IPS DF 6.9 (cell line): ENCODE results near the gene PIP5K1B.

ENCODE experiments used
- DNase-seq: peaks from one replicate; pipeline ENCODE4 v3.0.0-alpha.2; 2013; ENCODE audit warnings: low read depth, low spot score
- H3K27ac ChIP-seq: one replicate; pipeline ENCODE4 v1.5.1; 2013; ENCODE audit warnings: low read length, control low read depth
- H3K27me3 ChIP-seq: 2 replicates; pipeline ENCODE4 v1.6.1; 2013; ENCODE audit warnings: mild to moderate bottlenecking, low read length; ENCODE audit not compliant: control insufficient read depth, insufficient read depth
- H3K36me3 ChIP-seq: 2 replicates; pipeline ENCODE4 v1.6.1; 2013; ENCODE audit warnings: low read length; ENCODE audit not compliant: control insufficient read depth, insufficient read depth
- H3K4me1 ChIP-seq: 2 replicates; pipeline ENCODE4 v1.6.1; 2013; ENCODE audit warnings: low read length; ENCODE audit not compliant: control insufficient read depth, insufficient read depth
- H3K4me3 ChIP-seq: 2 replicates; pipeline ENCODE4 v1.5.1; 2013; ENCODE audit warnings: mild to moderate bottlenecking, low read length
- H3K9me3 ChIP-seq: 2 replicates; pipeline ENCODE4 v1.6.1; 2013; ENCODE audit warnings: low read length, inconsistent platforms; ENCODE audit not compliant: control insufficient read depth, insufficient read depth
- WGBS: extraction: QIAGEN DNeasy Blood & Tissue Kit; methylation state at CpG from one replicate; pipeline ENCODE4 v1.1.7; 2013; ENCODE audit warnings: mixed read lengths, missing lambda C conversion rate; ENCODE audit not compliant: insufficient read length, insufficient coverage; 5-methylcytosine and 5-hydroxymethylcytosine counted together

The PIP5K1B gene

DNA sequence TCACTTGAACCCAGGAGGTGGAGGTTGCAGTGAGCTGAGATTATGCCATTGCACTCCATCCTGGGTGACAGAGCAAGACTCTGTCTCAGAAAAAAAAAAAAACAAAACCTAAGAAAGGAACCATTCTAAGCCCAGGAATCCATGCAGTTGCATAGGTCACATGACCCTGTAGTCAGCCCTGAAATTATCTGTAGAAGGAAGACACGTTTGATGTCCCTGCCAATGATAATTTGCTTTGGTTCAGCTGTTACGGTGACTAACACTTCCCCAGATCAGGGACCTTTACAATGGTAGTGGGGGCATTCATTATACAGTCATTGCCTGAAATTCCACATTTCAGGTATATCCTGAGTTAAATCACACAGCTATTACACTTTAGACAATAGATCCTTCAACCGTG is 258.4 kb downstream of the PIP5K1B start:
- no peak overlapping the region for H3K27ac ChIP-seq
- no peaks in the 10 kb centered on the region for H3K36me3 ChIP-seq
- no peaks in the 10 kb centered on the region for H3K9me3 ChIP-seq
- no CpG with 5 or more reads among the region's 3 CpGs for WGBS
- H3K4me1 ChIP-seq: no peaks in the 10 kb centered on the region
- H3K4me3 ChIP-seq: no peak overlapping the region
- no peaks in the 10 kb centered on the region; the same call in 1 of the 2 replicates for H3K27me3 ChIP-seq
- DNase-seq: no peak

DNA sequence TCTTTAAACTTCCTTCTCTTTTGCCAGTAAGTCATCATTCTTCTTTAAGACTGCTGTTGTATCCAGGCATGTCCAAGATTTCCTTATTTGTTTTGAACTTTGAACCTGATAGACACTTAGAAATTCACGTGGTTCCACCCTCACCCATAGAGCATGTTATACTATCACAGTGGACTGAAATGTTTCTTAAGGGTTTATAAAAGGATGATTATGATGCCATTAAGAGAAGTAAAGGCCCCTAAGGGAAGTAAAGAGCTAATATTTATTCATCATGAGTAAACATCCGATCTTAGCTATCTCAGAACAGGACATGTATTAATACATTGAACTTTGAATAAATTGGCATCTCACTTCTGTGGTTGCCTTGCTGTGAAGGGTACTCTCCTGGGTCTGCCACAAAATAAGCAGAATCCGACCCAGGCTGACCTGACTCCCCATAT is 259.1 kb downstream of the PIP5K1B start:
- DNase-seq: no peak
- no peak overlapping the region for H3K27ac ChIP-seq
- no CpG with 5 or more reads among the region's 3 CpGs for WGBS
- no peak overlapping the region for H3K4me3 ChIP-seq
- H3K4me1 ChIP-seq: no peaks in the 10 kb centered on the region
- no peaks in the 10 kb centered on the region for H3K36me3 ChIP-seq
- no peaks in the 10 kb centered on the region; the same call in 1 of the 2 replicates for H3K27me3 ChIP-seq
- H3K9me3 ChIP-seq: no peaks in the 10 kb centered on the region

DNA sequence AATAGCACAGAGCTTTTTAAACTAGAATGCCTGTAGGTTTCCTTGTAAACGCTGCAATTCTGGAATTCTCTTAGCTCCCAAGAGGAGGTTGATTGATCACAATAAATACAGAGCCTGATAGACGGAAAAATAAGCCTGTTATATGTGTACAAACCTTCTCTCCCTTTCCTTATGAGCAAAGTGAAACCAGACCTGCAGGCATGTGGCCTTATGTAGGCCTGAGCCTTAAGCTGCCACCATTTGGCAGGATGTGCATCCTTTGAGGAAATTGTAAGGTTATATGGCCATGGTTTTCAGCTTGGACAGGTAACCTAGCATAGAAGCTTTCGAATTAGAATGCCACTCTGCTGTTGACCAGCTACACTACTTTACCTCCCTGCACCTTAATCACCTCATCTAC is 259.7 kb downstream of the PIP5K1B start:
- WGBS: no CpG with 5 or more reads among the region's 3 CpGs
- Histone ChIP-seq H3K4me1 (no peaks in the 10 kb centered on the region), H3K27me3 (no peaks in the 10 kb centered on the region; the same call in 1 of the 2 replicates), H3K4me3 (no peak overlapping the region), H3K36me3 (no peaks in the 10 kb centered on the region), H3K9me3 (no peaks in the 10 kb centered on the region), H3K27ac (no peak overlapping the region)
- DNase-seq: no peak

GRCh38 chr9:68966496-68966944 is 261.5 kb downstream of the PIP5K1B start:
- no CpG with 5 or more reads among the region's 1 CpG for WGBS
- no peaks in the 10 kb centered on the region for H3K4me1 ChIP-seq
- no peaks in the 10 kb centered on the region for H3K36me3 ChIP-seq
- H3K27me3 ChIP-seq: no peaks in the 10 kb centered on the region; the same call in 1 of the 2 replicates
- H3K4me3 ChIP-seq: no peak overlapping the region
- H3K9me3 ChIP-seq: no peaks in the 10 kb centered on the region
- DNase-seq: no peak
- no peak overlapping the region for H3K27ac ChIP-seq

DNA sequence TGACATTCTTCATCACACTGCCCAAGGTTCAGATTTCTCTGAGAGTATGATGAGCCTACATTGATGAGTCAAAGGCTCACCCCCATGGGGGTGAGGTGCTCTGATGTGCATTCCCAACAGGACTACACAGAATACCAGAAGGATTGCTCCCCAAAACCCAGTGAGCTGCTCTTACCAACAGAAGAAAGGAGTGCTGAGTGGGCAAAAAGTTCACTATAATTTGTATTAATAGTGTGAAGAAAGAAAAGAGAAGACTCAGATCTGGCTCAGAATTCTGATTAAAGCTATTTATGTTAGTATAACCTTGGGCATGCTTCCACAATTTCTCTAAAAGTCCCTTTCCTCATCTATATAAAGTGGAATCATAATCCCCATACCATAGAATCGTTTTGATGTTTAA is 262.8 kb downstream of the PIP5K1B start:
- no CpG with 5 or more reads among the region's 1 CpG for WGBS
- Histone ChIP-seq H3K4me1 (no peaks in the 10 kb centered on the region), H3K9me3 (no peaks in the 10 kb centered on the region), H3K27ac (no peak overlapping the region), H3K4me3 (no peak overlapping the region), H3K27me3 (no peaks in the 10 kb centered on the region), H3K36me3 (no peaks in the 10 kb centered on the region)
- DNase-seq: no peak

DNA sequence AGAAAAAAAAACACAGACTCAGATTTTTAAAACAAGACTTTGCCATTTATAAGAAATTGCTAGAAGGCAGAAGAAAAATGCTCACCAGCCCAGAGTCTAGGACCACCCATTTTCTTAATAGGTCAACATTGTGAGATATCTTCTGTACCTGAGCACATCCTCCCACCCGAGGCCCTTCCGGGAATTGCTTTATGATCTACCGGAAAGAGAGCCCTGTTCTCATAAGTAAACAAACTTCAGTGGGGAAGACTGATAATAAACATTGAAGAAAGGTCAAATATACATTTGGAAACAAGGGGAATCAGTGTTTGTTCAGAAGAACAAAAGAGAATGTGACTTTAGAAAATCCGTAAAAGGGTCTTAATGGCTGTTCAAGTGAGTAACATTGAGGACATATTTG is 264.5 kb downstream of the PIP5K1B start:
- no peak overlapping the region for H3K4me3 ChIP-seq
- H3K27me3 ChIP-seq: no peaks in the 10 kb centered on the region
- H3K9me3 ChIP-seq: no peaks in the 10 kb centered on the region
- H3K4me1 ChIP-seq: no peaks in the 10 kb centered on the region; the same call in 1 of the 2 replicates
- no peaks in the 10 kb centered on the region for H3K36me3 ChIP-seq
- DNase-seq: no peak
- WGBS: no CpG with 5 or more reads among the region's 4 CpGs
- H3K27ac ChIP-seq: no peak overlapping the region

DNA sequence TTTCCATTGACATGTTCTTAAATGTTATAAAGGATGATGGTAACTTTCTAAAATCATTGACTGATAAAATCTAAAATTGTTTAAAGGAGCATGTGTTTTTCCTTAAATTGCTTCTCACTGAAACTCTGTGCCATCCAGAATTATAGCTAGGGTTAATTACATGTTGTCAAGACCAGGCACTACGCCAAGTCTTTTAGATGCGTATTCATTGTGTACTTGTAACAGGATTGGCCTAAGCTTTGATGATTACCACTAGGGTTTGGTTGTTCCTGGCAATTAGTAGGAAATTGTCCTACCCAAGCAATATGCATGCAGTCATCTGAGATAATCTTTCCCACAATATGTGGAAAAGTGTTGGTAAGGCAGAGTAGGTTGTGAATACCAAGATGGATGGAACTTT is 265.1 kb downstream of the PIP5K1B start:
- Histone ChIP-seq H3K27me3 (no peaks in the 10 kb centered on the region), H3K36me3 (no peaks in the 10 kb centered on the region), H3K4me1 (no peaks in the 10 kb centered on the region; the same call in 1 of the 2 replicates), H3K4me3 (no peak overlapping the region), H3K27ac (no peak overlapping the region), H3K9me3 (no peaks in the 10 kb centered on the region)
- WGBS: no CpG with 5 or more reads among the region's 2 CpGs
- no peak for DNase-seq

DNA sequence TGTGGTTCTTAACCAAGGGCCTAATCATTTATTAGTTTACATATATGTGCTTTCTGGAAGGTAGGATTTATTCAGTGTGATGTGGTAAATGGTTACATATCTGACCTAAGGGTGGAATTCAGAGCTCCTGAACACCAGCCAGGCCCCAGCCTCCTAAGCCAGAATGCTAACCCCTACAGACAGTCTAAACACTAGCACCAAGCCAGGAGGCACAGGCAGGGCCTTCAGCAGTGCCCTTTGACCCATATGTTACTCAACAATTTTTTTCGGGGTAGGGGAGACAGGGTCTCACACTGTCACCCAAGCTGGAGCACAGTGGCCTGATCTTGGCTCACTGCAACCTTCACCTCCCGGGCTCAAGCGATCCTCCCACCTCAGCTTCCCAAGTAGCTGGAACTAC is 268.6 kb downstream of the PIP5K1B start:
- H3K9me3 ChIP-seq: peaks cover 2% of the 10 kb centered on the region
- no peaks in the 10 kb centered on the region; the same call in 1 of the 2 replicates for H3K4me1 ChIP-seq
- H3K4me3 ChIP-seq: no peak overlapping the region
- H3K27ac ChIP-seq: no peak overlapping the region
- DNase-seq: no peak
- no peaks in the 10 kb centered on the region for H3K27me3 ChIP-seq
- no CpG with 5 or more reads among the region's 3 CpGs for WGBS
- no peaks in the 10 kb centered on the region for H3K36me3 ChIP-seq

GRCh38 chr9:68974431-68974830 is 269.4 kb downstream of the PIP5K1B start:
- H3K9me3 ChIP-seq: peaks cover 2% of the 10 kb centered on the region
- DNase-seq: no peak
- no peak overlapping the region for H3K27ac ChIP-seq
- no CpG with 5 or more reads among the region's 5 CpGs for WGBS
- no peaks in the 10 kb centered on the region; the same call in 1 of the 2 replicates for H3K4me1 ChIP-seq
- no peaks in the 10 kb centered on the region for H3K36me3 ChIP-seq
- no peaks in the 10 kb centered on the region for H3K27me3 ChIP-seq
- H3K4me3 ChIP-seq: no peak overlapping the region

DNA sequence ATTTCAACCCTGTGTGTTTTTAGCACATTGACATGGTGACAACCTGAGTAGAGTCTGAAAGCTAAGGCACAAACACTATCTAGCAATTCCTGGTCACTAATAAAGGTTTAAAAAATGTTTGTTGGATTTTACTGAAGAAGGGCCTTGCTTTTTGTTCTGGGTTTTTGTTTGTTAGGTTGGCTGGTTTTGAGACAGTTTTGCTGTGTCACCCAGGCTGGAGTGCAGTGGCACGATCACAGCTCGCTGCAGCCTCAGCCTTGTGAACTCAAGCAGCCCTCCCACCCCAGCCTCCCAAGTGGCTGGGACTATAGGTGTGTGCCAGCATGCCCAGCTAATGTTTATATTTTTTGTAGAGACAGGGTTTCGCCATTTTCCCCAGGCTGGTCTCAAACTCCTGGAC is 269.9 kb downstream of the PIP5K1B start:
- WGBS: no CpG with 5 or more reads among the region's 3 CpGs
- no peak overlapping the region for H3K27ac ChIP-seq
- H3K4me3 ChIP-seq: no peak overlapping the region
- H3K36me3 ChIP-seq: no peaks in the 10 kb centered on the region
- no peak for DNase-seq
- no peaks in the 10 kb centered on the region for H3K27me3 ChIP-seq
- no peaks in the 10 kb centered on the region; the same call in 1 of the 2 replicates for H3K4me1 ChIP-seq
- peaks cover 2% of the 10 kb centered on the region for H3K9me3 ChIP-seq

DNA sequence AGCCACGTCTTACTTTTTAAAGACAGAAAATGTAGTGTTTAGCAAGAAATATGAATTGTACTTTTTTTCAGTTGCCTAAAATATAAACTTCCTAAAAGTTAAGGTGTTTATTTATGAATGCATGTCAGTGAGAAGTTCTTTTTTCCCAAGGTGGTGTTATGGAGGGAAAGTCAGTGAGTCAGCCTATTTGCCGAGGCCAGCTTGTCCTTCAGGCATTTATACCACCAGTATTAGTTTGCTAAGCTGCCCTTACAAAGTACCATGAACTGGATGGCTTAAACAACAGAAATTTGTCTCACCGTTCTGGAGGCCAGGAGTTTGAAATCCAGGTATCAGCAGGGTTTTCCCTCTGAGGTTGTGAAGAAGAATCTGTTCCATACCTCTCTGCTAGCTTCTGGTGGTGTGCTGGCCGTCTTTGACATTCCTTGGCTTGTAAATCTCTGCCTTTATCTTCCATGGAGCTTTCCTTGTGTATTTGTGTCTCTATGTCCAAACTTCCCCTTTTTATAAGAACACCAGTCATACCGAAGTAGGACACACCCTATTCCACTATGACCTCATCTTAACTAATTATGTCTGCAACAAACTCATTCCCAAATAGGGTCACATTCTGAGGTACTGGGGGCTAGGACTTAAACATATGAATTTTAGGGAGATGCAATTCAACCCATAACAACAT is 270.5 kb downstream of the PIP5K1B start:
- no peak overlapping the region for H3K27ac ChIP-seq
- peaks cover 2% of the 10 kb centered on the region for H3K4me1 ChIP-seq
- H3K9me3 ChIP-seq: peaks cover 2% of the 10 kb centered on the region
- no peak overlapping the region for H3K4me3 ChIP-seq
- H3K36me3 ChIP-seq: no peaks in the 10 kb centered on the region
- DNase-seq: no peak
- no peaks in the 10 kb centered on the region for H3K27me3 ChIP-seq
- no CpG with 5 or more reads among the region's 5 CpGs for WGBS
